K562 (cell line): ENCODE measurements around the gene SCAMP5. TPM values are rescaled to one million over a fixed set of nuclear protein-coding genes. Genes with fewer than 3 reads are reported as not detected.

Source experiments
- ETV5 ChIP-seq: sonication (generic); formaldehyde crosslinking; IDR thresholded peaks from 2 replicates; pipeline ENCODE4 v1.4.0; 2020; ENCODE audit warnings: low read depth, mild to moderate bottlenecking, missing genetic modification reagents
- GTF2F1 ChIP-seq: IDR thresholded peaks from 2 replicates; pipeline ENCODE4 v1.6.1; 2011; ENCODE audit warnings: low read depth, low read length, improper control_type of control experiment
- HDAC1 ChIP-seq, 2 experiments: fragments of 450-650 bp; IDR thresholded peaks; 2 replicates each; pipeline ENCODE4 v1.6.1; 2016 to 2017; ENCODE audit warnings: inconsistent platforms in 1 of 2, mild to moderate bottlenecking in 1 of 2, moderate library complexity in 1 of 2
- MAFG ChIP-seq: fragments of 450-650 bp; conservative IDR thresholded peaks from 2 replicates; pipeline ENCODE4 v1.6.1; 2016; ENCODE audit warnings: missing genetic modification characterization, missing compliant biosample characterization
- NR2C2 ChIP-seq, 2 experiments: fragments of 200-800 bp in 1 of 2; sonication (Bioruptor generic) in 1 of 2; sonication (generic) in 1 of 2; formaldehyde crosslinking in 1 of 2; IDR thresholded peaks; 2 replicates each; pipeline versions ENCODE4 v1.6.1 to v1.8.0; 2016 to 2022; ENCODE audit warnings: mild to moderate bottlenecking in 1 of 2, missing compliant biosample characterization in 1 of 2, missing genetic modification characterization in 1 of 2, missing genetic modification reagents in 1 of 2
- NR4A1 ChIP-seq, 2 experiments: fragments of 250-450 bp in 1 of 2; fragments of 450-650 bp in 1 of 2; sonication (Bioruptor Pico) in 1 of 2; IDR thresholded peaks; 2 replicates each; pipeline versions ENCODE4 v1.4.0 to v1.6.1; 2016 to 2020; ENCODE audit warnings: mild to moderate bottlenecking in 2 of 2, missing compliant biosample characterization in 1 of 2, missing genetic modification characterization in 1 of 2, moderate library complexity in 1 of 2
- PHTF2 ChIP-seq: fragments of 250-450 bp; sonication (Bioruptor Pico); IDR thresholded peaks from 2 replicates; pipeline ENCODE4 v1.5.0; 2021; ENCODE audit warnings: mild to moderate bottlenecking
- SAP30 ChIP-seq: fragments of 200-600 bp; sonication (generic); IDR thresholded peaks from 2 replicates; pipeline ENCODE4 v1.6.1; 2012; ENCODE audit warnings: borderline replicate concordance, low read depth, mild to moderate bottlenecking, moderate library complexity, low read length, control low read depth, inconsistent platforms; ENCODE audit not compliant: insufficient read depth, poor library complexity, severe bottlenecking
- SMC3 ChIP-seq: conservative IDR thresholded peaks from 2 replicates; pipeline ENCODE4 v1.6.1; 2011; ENCODE audit warnings: low read depth, low read length, improper control_type of control experiment; ENCODE audit not compliant: insufficient read depth
- ZNF316 ChIP-seq: fragments of 450-650 bp; IDR thresholded peaks from 2 replicates; pipeline ENCODE4 v1.6.1; 2016
- ZNF830 ChIP-seq: fragments of 250-450 bp; sonication (Bioruptor Pico); IDR thresholded peaks from 2 replicates; pipeline ENCODE4 v1.5.0; 2021; ENCODE audit warnings: mild to moderate bottlenecking
- polyA plus RNA-seq, 8 experiments: library from polyadenylated mRNA; depleted of rRNA in 4 of 8; stranded (reverse) in 5 of 8; unstranded in 3 of 8; fragments of >200 nt; fragmentation: Nextera tagmentation in 2 of 8; fragmentation: Illumina TruSeq in 1 of 8; extraction: Ambion mirVana in 2 of 8; extraction: Trizol in 1 of 8; gene quantifications; 2 replicates each; pipeline versions ENCODE4 v1.2.1 to v1.2.3, GENCODE V29; 2011 to 2014; ENCODE audit warnings: inconsistent platforms in 1 of 8, missing spikeins in 1 of 8
- total RNA-seq, 7 experiments: library from RNA; depleted of rRNA in 6 of 7; stranded (reverse); fragments of >200 nt in 6 of 7; fragmentation: Illumina TruSeq in 2 of 7; extraction: Trizol in 2 of 7; gene quantifications; 2 replicates each; pipeline versions ENCODE4 v1.2.1 to v1.2.3, GENCODE V29; 2011 to 2021; ENCODE audit warnings: low replicate concordance in 1 of 7
- TF ChIP-seq, protein P1 (sequence below): fragments of 450-650 bp; IDR thresholded peaks from 2 replicates; pipeline ENCODE4 v1.6.1; 2014; ENCODE audit warnings: low read depth, mild to moderate bottlenecking, moderate library complexity, borderline replicate concordance
- TF ChIP-seq, protein P2 (sequence below): fragments of 450-650 bp; IDR thresholded peaks from 2 replicates; pipeline ENCODE4 v1.6.1; 2016; ENCODE audit warnings: mild to moderate bottlenecking
- TF ChIP-seq, protein P3 (sequence below): fragments of 450-650 bp; formaldehyde crosslinking; IDR thresholded peaks from 2 replicates; pipeline ENCODE4 v1.4.0; 2020; ENCODE audit warnings: mild to moderate bottlenecking, moderate library complexity
- TF ChIP-seq, protein P4 (sequence below): fragments of 450-650 bp; IDR thresholded peaks from 2 replicates; pipeline ENCODE4 v1.6.1; 2016; ENCODE audit warnings: borderline replicate concordance
- TF ChIP-seq, protein P5 (sequence below): fragments of 450-650 bp; IDR thresholded peaks from 2 replicates; pipeline ENCODE4 v1.6.1; 2017; ENCODE audit warnings: antibody characterized with exemption

SCAMP5 gene
- total and polyA plus RNA-seq, 9 of the 15 experiments (the other 6 are each of a cell fraction or from before 2014, with no cell fraction given) = 0.09 to 0.29 (median 0.19) TPM; not detected in 5

DNA sequence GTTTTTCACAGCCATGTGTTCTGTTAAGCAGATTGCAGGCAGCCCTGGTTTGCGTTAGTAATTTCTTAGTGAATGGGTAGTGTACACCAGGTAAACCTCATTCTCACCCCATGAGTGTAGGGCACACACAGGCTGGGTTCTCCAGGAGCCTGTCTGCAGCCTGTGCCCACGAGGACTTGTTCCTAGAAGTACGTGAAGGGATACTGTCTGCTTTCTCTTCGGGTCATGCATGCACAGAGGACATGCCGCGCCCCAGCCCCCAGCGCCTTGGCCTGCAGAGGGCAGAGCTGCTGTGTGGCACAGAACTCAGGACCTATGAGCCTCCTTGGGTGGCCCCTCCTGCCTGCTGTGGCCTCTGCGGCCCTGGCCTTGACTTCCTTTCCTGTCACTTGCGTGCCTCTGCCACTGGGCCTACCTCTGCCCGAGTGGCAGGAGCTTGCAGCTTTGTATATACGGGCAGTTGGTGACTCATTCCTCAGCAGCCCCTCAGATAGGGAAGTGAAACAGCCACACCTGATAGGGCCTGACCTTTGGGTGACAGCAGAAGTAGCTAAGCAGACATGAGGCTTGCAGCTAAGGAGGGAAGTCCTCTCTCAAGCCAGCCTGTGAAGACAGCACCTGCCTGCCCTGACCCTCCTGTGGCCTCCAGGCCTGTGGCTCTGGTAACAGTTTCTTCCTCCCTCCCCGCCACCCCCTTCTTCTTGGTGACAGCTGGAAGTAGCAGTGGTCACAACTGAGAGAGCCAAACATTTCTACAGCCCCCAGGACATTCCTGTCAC, 47.6 kb downstream of the SCAMP5 start (continued):
- TF ChIP-seq NR2C2 (CRISPR knock-in tag; IDR thresholded peaks at IDR 0.05) = peak; percentile 63; the same call in 1 of the 2 replicates
- TF ChIP-seq NR2C2 (tag; IDR thresholded peaks at IDR 0.05) = peak; percentile 85
- no peak for TF ChIP-seq NR4A1 (CRISPR knock-in tag; IDR thresholded peaks at IDR 0.05)
- TF ChIP-seq NR4A1 (tag; IDR thresholded peaks at IDR 0.05) = no peak
- TF ChIP-seq, protein P1, sequence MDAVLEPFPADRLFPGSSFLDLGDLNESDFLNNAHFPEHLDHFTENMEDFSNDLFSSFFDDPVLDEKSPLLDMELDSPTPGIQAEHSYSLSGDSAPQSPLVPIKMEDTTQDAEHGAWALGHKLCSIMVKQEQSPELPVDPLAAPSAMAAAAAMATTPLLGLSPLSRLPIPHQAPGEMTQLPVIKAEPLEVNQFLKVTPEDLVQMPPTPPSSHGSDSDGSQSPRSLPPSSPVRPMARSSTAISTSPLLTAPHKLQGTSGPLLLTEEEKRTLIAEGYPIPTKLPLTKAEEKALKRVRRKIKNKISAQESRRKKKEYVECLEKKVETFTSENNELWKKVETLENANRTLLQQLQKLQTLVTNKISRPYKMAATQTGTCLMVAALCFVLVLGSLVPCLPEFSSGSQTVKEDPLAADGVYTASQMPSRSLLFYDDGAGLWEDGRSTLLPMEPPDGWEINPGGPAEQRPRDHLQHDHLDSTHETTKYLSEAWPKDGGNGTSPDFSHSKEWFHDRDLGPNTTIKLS = no peak
- no peak for TF ChIP-seq PHTF2 (CRISPR knock-in tag)
- no peak for TF ChIP-seq MAFG (tag)
- no peak for TF ChIP-seq SAP30
- no peak for TF ChIP-seq ZNF830 (CRISPR knock-in tag)
- TF ChIP-seq, protein P2, sequence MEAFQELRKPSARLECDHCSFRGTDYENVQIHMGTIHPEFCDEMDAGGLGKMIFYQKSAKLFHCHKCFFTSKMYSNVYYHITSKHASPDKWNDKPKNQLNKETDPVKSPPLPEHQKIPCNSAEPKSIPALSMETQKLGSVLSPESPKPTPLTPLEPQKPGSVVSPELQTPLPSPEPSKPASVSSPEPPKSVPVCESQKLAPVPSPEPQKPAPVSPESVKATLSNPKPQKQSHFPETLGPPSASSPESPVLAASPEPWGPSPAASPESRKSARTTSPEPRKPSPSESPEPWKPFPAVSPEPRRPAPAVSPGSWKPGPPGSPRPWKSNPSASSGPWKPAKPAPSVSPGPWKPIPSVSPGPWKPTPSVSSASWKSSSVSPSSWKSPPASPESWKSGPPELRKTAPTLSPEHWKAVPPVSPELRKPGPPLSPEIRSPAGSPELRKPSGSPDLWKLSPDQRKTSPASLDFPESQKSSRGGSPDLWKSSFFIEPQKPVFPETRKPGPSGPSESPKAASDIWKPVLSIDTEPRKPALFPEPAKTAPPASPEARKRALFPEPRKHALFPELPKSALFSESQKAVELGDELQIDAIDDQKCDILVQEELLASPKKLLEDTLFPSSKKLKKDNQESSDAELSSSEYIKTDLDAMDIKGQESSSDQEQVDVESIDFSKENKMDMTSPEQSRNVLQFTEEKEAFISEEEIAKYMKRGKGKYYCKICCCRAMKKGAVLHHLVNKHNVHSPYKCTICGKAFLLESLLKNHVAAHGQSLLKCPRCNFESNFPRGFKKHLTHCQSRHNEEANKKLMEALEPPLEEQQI = no peak
- no peak for TF ChIP-seq GTF2F1
- TF ChIP-seq, protein P3, sequence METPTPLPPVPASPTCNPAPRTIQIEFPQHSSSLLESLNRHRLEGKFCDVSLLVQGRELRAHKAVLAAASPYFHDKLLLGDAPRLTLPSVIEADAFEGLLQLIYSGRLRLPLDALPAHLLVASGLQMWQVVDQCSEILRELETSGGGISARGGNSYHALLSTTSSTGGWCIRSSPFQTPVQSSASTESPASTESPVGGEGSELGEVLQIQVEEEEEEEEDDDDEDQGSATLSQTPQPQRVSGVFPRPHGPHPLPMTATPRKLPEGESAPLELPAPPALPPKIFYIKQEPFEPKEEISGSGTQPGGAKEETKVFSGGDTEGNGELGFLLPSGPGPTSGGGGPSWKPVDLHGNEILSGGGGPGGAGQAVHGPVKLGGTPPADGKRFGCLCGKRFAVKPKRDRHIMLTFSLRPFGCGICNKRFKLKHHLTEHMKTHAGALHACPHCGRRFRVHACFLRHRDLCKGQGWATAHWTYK (CRISPR knock-in tag) = peak; percentile 29; the same call in 1 of the 2 replicates
- TF ChIP-seq, protein P4, sequence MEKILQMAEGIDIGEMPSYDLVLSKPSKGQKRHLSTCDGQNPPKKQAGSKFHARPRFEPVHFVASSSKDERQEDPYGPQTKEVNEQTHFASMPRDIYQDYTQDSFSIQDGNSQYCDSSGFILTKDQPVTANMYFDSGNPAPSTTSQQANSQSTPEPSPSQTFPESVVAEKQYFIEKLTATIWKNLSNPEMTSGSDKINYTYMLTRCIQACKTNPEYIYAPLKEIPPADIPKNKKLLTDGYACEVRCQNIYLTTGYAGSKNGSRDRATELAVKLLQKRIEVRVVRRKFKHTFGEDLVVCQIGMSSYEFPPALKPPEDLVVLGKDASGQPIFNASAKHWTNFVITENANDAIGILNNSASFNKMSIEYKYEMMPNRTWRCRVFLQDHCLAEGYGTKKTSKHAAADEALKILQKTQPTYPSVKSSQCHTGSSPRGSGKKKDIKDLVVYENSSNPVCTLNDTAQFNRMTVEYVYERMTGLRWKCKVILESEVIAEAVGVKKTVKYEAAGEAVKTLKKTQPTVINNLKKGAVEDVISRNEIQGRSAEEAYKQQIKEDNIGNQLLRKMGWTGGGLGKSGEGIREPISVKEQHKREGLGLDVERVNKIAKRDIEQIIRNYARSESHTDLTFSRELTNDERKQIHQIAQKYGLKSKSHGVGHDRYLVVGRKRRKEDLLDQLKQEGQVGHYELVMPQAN = no peak
- TF ChIP-seq, protein P5, sequence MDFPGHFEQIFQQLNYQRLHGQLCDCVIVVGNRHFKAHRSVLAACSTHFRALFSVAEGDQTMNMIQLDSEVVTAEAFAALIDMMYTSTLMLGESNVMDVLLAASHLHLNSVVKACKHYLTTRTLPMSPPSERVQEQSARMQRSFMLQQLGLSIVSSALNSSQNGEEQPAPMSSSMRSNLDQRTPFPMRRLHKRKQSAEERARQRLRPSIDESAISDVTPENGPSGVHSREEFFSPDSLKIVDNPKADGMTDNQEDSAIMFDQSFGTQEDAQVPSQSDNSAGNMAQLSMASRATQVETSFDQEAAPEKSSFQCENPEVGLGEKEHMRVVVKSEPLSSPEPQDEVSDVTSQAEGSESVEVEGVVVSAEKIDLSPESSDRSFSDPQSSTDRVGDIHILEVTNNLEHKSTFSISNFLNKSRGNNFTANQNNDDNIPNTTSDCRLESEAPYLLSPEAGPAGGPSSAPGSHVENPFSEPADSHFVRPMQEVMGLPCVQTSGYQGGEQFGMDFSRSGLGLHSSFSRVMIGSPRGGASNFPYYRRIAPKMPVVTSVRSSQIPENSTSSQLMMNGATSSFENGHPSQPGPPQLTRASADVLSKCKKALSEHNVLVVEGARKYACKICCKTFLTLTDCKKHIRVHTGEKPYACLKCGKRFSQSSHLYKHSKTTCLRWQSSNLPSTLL = no peak
- no peak for TF ChIP-seq ETV5 (CRISPR knock-in tag)
- TF ChIP-seq SMC3 = no peak
- peak in 1 of 2 experiments; percentile 65; a peak in 2 of 4 replicates for TF ChIP-seq HDAC1 (IDR thresholded peaks at IDR 0.05)
- no peak for TF ChIP-seq ZNF316
